Stomach (tissue), 4 donors: Measurements from ENCODE around the gene ATXN7L1.

ENCODE experiments used
- CTCF ChIP-seq, 7 experiments: fragments of 450-650 bp in 4 of 7; fragments of 200-600 bp in 3 of 7; sonication (generic) in 3 of 7; IDR thresholded peaks; one replicate each; pipeline ENCODE4 v1.5.1; 2016 to 2019; ENCODE audit warnings: antibody characterized with exemption in 7 of 7, control low read depth in 2 of 7, mild to moderate bottlenecking in 1 of 7
- POLR2AphosphoS5 ChIP-seq, 3 donors: sonication (generic); formaldehyde crosslinking; IDR thresholded peaks; one replicate each; pipeline ENCODE4 v1.6.1; 2016; ENCODE audit warnings: antibody characterized with exemption in 3 of 3

- TF ChIP-seq CTCF (IDR thresholded peaks at IDR 0.05) = no peak
- no peak for TF ChIP-seq POLR2AphosphoS5 (IDR thresholded peaks at IDR 0.05)
Measured at GRCh38 chr7:105719919-105720318, 156.5 kb downstream of the ATXN7L1 start.
